Stimulated activated CD4-positive, alpha-beta T cell treated with anti-CD3 and anti-CD28 coated beads, Interleukin-1b, Interleukin-23, amount 100 ng/mL, for 24 hours (primary cell): ENCODE results near the gene ROMO1.
"Not testable (repeated sequence)": the region's sequence is repeated elsewhere in the genome, so short reads cannot be mapped to it uniquely, and the experiment has no call there.

Experiments used
- DNase-seq, 4 experiments: peaks; one replicate each; pipeline ENCODE4 v3.0.0-alpha.2; 2020; ENCODE audit warnings: low read depth in 4 of 4, low spot score in 1 of 4

Gene ROMO1

DNA sequence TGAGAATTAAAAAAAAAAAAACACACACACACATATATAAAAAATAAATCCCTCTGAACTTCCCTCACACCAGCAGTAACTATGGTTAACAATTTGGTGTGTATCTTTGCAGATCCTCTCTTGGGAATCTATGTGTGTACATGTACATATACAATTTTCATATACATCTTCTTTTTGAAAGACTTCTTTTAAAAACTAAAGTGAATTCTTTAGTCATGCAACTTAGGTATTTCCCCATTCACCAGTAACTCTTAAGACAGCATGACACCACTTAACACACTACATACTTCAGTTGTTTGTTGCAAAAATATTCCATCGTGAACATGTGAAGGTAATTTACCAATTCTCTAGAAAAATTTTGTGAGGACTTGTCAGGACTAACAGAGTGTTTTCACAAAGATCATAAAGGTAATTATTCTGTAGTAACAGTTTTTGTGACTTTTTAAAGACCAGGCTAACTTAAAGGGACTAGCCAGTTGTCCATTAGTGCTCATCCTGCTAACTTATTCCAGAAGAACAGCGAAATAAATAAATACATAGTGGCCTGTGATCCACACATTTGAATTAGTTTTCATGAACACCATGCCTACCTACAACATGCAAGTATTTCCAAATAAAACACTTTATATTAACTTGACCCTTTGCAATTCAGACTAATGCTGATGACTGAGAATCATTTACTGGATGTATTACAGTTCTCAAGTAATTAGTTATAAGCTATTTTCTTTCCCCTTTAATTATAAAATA is 30.8 kb downstream of the ROMO1 start:
- DNase-seq, result no peak

DNA sequence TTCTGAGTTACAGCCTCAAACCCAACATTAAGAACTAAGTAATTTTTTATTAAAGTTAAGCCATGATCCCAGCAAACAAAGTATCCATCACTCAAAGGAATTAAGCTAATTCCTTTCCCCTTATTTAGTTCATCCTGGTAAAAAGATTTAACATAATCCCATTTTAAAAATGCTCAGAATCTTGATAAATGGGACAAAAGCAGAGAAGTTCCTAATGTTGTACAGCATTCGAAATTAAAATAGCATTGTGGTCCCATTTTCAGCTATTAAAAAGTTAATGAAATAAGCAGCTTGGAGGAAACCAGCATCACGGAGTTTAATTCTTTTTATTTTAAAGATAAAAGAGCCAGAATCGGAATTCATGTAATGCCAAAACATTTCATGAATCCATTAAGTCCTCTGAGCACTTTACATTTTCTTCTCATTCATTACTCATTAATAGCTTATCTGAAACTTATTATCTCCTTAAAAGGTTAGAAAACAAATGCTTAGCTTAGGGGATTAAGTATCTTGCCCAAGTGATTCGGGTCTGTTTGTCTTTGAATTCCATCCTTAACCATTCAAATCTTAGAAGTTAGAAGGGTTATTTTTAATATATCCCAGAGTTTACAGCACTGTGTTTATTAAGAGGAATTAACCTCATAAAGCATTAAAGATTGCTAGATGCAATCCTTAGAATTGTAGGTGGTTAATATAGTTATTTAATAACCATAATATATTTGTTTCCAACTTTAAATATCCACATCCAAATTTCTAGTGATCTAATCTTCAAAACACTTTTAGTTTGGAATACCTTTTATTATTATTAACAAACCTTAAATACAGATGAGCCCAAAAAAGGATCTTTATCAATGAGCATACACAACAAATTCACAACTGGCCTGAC is 31.6 kb downstream of the ROMO1 start:
- DNase-seq, result no peak

DNA sequence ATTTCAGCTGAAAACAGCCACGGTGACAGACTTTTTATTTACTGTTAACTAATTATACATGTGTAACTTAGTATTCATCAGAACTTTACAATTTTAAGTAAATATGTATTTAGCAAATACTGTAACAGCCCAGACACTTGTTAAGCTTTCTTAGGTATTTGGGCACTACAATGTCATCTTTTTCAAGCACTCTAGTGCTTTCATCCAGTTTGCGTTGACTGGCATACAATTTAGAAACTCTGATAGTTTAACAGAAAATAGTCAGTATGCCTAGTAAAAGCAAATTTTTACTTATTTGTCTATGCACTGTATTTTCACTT is 32.2 kb downstream of the ROMO1 start:
- DNase-seq, result no peak

DNA sequence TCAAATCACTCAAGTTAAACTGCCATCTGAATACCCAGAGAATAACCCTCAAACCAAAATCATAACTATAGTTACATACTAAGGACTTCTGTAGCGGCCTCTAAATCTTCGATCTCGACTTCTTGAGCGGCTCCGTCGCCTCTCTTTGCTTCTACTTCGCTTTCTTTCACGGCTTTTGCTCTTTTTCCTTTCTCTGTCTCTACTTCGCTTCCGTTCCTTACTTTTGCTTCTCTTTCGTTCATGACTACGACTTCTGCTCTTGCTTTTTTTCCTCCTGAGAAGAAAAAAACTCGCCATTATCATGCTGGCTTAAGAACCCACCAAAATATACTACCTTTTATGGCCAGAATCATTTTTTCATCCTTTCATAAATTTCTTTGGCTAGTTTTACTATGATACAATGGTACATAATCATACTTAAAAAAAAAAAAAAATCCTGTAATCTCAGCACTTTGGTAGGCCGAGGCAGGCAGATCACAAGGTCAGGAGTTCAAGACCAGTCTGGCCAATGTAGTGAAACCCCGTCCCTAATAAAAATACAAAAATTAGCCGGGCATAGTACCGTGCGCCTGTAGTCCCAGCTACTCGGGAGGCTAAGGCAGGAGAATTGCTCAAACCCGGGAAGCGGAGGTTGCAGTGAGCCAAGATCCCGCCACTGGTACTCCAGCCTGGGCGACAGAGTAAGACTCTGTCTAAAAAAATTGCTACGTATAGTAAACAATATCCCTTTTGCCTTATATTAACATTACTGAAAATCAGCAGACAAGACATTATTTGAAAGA is 32.8 kb downstream of the ROMO1 start:
- no peak for DNase-seq

DNA sequence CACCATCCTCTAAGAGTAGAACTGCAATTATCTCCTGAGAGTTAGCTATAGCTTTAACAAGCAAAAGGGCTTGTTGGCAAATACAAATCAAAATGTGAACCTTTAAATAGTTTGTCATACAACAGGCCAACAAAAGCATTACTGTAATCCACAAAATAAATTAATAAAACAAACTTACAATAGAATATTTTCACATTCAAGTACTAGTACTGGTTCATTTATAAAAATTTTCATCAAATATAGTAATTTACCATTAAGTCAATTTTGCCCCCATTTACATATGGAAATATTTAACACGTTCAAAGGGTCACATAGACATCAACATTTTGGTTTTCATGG is 33.4 kb downstream of the ROMO1 start:
- no peak for DNase-seq

DNA sequence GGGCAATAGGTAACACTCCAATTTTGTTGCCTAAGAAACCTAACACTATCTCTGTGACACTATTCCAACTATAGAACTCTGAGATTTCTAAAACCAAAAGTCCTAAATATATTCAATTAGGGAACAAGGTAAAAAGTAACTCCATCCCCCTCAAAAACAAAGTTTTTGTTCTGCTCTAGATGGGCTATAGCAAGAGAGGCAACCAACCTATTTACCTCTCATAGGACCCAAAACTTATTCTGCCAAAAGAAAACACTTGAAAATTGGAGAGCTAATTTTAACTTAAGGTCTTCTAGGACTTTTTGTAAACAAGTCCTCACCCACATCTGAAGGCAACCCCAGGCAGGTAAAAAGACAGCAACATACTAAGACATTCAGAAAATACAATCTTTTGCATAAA is 35.2 kb downstream of the ROMO1 start:
- no peak for DNase-seq

DNA sequence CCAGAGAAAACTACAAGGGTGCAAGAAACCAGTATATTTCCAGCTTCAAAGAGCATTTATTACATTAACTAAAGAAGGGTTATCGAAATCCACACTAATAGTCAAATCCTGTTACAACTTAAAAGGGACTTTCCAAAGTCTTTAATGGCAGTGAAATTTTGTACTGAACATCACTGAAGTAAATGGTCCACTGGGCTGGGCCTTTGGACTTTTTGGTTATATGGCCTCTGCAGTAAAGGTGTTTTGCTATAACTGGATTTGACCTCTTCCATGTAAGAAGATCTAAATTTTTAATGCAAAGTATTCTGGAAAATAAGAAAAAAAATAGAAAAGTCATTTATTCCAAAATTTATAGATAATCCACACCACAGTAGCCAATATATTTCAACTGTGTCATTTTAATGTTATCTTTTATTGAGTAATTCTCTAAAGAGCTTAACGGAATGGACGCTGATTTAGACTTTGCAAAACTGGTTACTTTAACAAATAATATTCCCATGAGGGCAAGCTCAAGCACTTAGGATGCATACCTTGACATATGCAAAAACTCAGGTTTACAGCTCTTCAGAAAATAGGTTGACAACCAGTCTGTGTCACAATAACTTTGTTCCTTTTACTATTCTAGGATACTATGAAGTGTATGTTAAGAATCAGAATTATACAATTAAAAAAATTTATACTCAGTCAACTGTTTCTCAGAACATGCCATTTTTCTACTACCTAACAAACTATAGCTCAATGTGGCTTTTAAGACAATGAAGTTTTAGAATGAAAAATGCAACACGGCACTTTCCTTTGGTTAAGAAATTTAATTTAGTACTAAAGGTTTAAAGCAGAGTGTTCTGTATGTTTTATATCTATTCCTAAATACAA is 35.8 kb downstream of the ROMO1 start:
- no peak for DNase-seq

DNA sequence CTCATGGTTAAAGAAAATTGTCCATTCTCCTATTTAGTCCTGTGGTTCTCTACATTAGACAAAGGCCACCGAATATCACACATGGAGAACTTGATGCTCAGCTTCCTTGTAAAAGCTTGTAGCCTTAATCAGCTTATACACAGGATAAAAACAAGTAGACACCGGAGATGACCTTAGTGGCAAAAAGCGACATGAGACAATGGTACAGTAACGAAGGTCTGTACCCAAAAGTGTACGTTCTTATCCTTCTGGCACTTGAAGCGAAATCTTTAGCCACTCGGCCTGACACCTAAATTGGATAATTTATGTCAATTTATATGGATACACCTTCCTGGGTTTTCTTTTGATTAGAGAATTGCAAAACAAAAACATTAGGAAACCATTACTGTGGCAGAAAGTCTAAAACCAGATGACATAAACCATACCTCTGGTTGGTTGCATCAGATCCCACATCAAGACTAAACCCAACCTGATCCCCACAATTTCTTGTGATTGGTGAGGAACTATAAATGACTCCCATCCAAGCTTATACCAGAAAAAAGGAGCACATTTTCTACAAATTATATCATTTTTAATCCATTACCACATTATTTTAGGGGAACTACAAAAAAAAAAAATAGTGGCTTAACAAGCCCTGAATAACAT is 36.7 kb downstream of the ROMO1 start:
- no peak for DNase-seq

DNA sequence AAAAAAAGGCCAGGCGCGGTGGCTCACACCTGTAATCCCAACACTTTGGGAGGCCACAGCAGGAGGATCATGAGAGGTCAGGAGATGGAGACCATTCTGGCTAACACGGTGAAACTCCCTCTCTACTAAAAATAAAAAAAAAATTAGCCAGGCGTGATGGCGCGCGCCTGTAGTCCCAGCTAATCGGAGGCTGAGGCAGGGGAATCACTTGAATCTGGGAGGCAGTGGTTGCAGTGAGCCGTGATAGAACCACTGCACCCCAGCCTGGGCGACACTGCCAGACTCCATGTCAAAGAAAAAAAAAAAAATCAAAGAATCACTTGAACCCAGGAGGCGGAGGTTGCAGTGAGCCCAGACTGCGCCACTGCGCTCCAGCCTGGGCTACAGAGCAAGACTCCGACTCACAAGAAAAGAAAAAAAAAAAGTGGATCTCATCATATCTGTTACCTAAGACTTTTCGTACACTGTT is 38.7 kb downstream of the ROMO1 start:
- DNase-seq, result no peak

DNA sequence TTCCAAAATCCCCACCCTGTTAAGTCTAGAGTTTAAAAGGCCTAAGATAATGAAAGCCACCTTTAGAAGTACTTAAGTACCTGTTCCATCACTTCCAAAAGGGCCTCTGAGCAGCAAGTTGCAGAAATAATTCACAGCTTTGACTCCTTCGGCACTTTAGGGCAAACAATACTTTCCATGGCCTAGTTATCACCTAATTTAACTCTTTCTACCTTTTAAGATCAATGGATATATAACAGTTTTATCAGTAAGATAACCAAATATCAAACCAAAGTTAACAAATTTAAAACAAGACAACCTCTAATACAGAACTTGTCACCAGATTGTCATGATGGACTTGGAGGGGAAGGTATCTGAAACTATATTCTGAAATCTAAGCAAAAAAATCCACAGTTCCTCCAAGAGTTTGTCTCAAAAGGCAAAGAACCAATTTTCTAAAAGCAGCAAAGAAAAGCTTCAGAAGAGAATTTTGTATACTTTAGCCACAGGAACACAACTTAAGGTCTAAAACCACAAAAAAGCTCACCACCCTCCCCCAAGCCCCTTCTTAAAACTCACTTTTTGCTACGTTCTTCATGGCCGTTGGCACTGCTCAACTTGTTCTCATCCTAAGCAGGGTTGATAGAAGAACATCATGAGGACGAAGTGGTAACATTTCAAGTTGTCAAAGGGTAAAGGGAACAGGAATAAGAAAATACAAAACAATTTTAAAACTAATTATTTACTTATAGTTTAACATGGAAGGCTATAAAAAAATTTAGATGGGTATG is 39.4 kb downstream of the ROMO1 start:
- no peak for DNase-seq

DNA sequence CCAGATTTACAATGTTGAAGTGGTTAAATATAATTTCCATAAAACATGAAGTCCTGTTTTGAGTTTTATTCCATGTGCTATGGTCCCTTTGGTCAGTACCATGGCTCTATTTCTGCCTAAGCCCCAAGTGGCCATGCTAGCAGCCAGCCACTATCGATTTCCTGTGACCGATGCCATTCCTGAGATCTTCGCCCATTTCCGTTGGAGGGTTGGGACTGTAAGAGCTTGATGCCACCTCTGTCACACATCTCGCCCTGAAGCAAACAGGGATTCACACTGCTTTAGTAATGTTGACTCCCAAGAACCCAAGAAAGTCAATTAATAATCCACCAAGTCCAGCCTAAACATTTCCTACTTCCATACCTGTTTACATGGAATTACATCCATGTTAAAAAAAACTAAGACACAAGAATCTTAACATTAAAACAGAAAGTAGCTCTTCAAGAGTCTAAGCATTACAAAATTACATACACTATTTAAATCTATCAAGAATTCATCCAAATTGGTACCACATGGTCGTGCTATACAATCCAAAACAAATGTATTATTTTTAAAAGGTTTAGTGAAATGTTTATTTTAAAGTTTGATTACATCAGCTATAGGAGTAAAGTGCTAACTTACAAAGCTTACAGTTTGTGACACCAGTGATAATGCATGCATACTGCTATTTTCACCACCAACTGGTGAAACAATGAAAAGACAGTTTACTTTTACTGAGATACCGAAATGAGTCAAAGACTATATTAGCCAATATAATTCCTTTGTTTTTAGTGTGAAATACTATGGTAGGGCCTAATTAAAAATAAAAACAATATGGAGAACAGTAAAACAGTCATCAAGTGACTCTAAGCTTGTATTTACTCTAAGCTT is 40.3 kb downstream of the ROMO1 start:
- no peak for DNase-seq

DNA sequence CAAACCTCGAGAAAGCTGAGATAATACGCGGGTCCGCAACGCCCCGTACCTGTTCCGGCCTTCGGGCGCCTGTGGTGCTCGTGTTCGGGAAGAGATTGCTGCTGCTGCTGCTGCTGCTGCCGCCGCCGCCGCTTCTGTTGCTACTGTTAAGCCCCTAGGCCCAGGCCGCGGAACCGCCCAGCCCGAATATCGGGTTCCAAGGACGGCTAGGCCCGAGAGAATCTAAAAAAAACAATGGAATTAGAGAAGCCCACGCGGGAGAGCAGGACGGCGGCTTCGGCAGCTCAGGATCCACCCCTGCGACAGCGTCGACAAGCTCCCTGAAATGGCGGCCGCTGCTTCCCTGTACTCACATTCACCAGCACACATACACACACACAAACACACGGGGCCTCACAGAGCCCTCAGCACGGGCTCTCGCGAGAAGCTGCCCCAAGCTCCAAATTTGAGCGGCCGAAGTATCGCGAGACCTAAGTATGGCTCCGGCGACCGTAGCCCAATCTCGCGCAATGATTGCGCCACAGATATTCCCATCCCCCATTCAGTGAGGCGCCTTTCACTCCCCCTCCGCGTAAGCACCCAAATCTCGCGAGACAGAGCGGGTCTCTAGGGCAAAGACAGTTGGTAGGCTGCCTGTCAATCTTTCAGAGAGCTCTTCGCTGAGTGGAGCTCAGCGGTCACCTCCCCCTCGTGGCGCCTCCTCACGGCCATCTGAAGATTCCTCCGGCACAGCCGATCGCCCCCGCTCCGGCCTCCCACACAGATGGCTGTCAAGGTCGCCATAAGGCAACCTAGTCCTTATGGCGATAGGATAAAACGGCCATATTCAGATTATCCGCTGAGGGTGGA is 42.9 kb downstream of the ROMO1 start, which contains the start of gene RBM39:
Gene RBM39 (minus strand): TSS at position 369 of the 849 bp plus-strand sequence. CDS start 1,386 bp downstream, outside the sequence.
- DNase-seq, result peak; percentile 96 to 98 (median 97)

DNA sequence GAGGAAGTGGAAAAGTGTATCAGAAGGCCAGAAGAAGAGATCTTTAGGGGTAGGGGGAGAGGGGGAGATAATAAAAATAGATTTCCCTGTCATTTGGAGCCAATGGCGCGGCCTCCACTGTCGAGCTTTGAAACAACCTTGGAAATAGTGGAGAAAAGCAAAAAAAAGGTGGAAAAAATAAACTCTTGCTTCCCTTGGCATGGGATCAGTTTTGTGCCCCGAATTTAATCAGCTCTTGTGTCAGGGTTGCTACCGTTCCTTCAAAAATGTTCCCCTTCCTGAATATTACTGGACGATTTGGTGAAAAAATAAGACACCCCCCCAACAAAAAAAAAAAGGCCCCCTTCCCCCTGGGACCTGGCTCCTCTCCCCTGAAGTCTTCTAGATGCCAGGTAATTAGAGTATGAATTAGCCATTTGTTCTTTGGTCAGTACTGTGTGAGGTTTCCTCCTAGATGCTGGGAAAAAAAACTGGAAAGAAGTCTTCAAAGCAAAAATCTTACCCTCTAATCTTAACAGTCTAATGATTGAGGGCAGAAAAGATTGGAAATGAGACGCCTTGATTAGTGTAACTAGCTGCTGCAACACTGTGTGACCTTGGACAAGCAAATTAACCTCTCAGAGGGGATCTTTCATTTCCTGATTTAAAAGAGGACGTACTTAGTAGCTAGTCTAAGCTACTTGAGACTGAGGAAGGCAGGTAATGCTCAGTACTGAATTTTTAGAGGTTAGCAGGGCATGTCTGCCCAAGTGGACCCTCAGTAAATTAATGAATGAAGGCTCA is 43.7 kb downstream of the ROMO1 start:
- no peak for DNase-seq

DNA sequence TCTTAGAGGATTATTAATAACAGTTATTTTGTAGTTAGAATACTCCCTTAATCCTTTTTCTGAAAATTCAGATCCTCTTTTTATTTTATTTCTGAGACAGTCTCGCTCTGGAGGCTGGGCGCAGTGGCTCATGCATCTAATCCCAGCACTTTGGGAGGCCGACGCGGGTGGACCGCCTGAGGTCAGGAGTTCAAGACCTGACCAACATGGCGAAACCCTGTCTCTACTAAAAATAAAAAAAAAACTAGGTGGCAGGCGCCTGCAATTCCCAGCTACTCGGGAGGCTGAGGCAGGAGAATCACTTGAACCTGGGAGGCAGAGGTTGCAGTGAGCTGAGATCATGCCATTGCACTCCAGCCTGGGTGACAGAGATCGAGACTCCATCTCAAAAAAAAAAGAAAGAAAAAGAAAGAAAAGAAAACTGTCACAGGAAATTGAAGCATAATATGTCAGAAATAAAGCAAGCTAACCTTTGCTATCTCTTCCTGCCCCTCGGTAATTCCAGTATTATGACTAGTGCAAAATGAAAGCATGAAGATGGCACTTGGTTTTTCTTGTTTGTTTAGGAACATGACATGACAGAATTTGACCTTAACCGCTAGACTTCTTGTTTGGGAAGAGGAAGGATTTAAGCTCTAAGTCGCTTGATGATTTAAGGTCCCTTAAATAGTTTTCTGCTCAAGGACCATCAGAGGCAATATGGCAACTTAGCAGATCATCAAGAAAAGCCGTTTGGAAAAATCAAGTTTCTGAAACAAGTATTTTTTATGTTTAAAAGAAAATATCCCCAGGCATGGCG is 44.7 kb downstream of the ROMO1 start:
- no peak for DNase-seq

DNA sequence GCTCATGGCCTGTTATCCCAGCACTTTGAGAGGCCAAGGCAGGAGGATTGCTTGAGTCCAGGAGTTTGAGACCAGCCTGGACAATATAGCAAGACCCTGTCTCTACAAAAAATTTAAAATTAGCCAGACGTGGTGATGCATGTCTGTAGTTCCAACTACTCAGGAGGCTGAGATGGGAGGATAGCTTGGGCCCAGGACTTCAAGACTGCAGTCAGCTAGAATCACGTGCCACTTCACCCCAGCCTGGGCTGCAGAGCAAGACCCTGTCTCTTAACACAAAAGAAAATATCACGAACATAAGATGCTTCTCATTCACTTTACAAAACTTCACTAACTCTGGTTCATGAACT is 45.3 kb downstream of the ROMO1 start:
- DNase-seq, result not testable (repeated sequence)
